Fibroblast of lung (primary cell): ENCODE measurements around the gene MORN4. TPM values are rescaled to one million over a fixed set of nuclear protein-coding genes. Genes with fewer than 3 reads are reported as not detected.

ENCODE experiments used
- DNase-seq, 2 donors: peaks; one replicate each; pipeline versions ENCODE4 v3.0.0 to v3.0.0-alpha.2; 2010; ENCODE audit warnings: low read depth in 2 of 2
- H2AFZ ChIP-seq: 2 replicates; pipeline ENCODE4 v1.5.1; 2012; ENCODE audit warnings: low read length, control low read depth, inconsistent platforms
- H3K27ac ChIP-seq: 2 replicates; pipeline ENCODE4 v1.5.1; 2011; ENCODE audit warnings: low read length, control low read depth; ENCODE audit not compliant: insufficient read depth
- H3K27me3 ChIP-seq: 2 replicates; pipeline ENCODE4 v1.5.1; 2011; ENCODE audit warnings: mild to moderate bottlenecking, low read length; ENCODE audit not compliant: control insufficient read depth, insufficient read depth
- H3K36me3 ChIP-seq: 2 replicates; pipeline ENCODE4 v1.5.1; 2011; ENCODE audit warnings: low read length; ENCODE audit not compliant: control insufficient read depth, insufficient read depth
- H3K4me1 ChIP-seq: 2 replicates; pipeline ENCODE4 v1.5.1; 2011; ENCODE audit warnings: low read length; ENCODE audit not compliant: control insufficient read depth, insufficient read depth; ENCODE audit errors: extremely low read depth
- H3K4me2 ChIP-seq: 2 replicates; pipeline ENCODE4 v1.5.1; 2011; ENCODE audit warnings: low read length, control low read depth; ENCODE audit not compliant: insufficient read depth; ENCODE audit errors: extremely low read depth
- H3K4me3 ChIP-seq, 4 experiments: fragments of 200-600 bp in 1 of 4; sonication (generic) in 1 of 4; replicated peaks in 1 of 4; 2 replicates each; pipeline ENCODE4 v1.5.1; 2011 to 2016; ENCODE audit warnings: low read length in 4 of 4, low read depth in 3 of 4, mild to moderate bottlenecking in 3 of 4, control low read depth in 2 of 4, inconsistent platforms in 1 of 4, mixed read lengths in 1 of 4; ENCODE audit not compliant: insufficient read depth in 1 of 4; ENCODE audit errors: control extremely low read depth in 1 of 4
- H3K79me2 ChIP-seq: 2 replicates; pipeline ENCODE4 v1.5.1; 2012; ENCODE audit warnings: mild to moderate bottlenecking, low read length, inconsistent platforms; ENCODE audit not compliant: control insufficient read depth, insufficient read depth
- H3K9ac ChIP-seq: 2 replicates; pipeline ENCODE4 v1.5.1; 2011; ENCODE audit warnings: mild to moderate bottlenecking, low read length, control low read depth; ENCODE audit not compliant: insufficient read depth
- H3K9me3 ChIP-seq: 2 replicates; pipeline ENCODE4 v1.5.1; 2012; ENCODE audit warnings: low read depth, low read length; ENCODE audit not compliant: control insufficient read depth, insufficient read depth
- H4K20me1 ChIP-seq: 2 replicates; pipeline ENCODE4 v1.5.1; 2011; ENCODE audit warnings: low read length; ENCODE audit not compliant: control insufficient read depth, insufficient read depth; ENCODE audit errors: extremely low read depth
- CTCF ChIP-seq, 2 donors: IDR thresholded peaks in 1 of 2; conservative IDR thresholded peaks in 1 of 2; 1 replicate in 1 of 2; 2 replicates in 1 of 2; pipeline ENCODE4 v1.5.1; 2011 to 2012; ENCODE audit warnings: low read length in 2 of 2, control low read depth in 1 of 2, inconsistent platforms in 1 of 2, low read depth in 1 of 2, mild to moderate bottlenecking in 1 of 2
- EZH2 ChIP-seq: IDR thresholded peaks from 2 replicates; pipeline ENCODE4 v1.5.1; 2012; ENCODE audit warnings: low read length, control low read depth, mild to moderate bottlenecking; ENCODE audit errors: missing control alignments
- polyA plus RNA-seq, 2 donors: library from polyadenylated mRNA; depleted of rRNA in 1 of 2; stranded (reverse) in 1 of 2; unstranded in 1 of 2; fragments of >200 nt; gene quantifications; 2 replicates each; pipeline ENCODE4 v1.2.1, GENCODE V29; 2011 to 2012; ENCODE audit warnings: missing spikeins in 1 of 2
- total RNA-seq: library from RNA; depleted of rRNA; stranded (reverse); fragments of >200 nt; gene quantifications from 2 replicates; pipeline ENCODE4 v1.2.1, GENCODE V29; 2014

The MORN4 gene
- total and polyA plus RNA-seq, 2 donors (not counting 1 experiment from before 2014, with no cell fraction given), result 13.2 to 13.4 TPM

- no peak overlapping the region for H2AFZ ChIP-seq
- no peak overlapping the region for H3K9ac ChIP-seq
- TF ChIP-seq EZH2 (no peak), CTCF (conservative IDR thresholded peaks at IDR 0.05 in 1 of 2, IDR thresholded peaks at IDR 0.05 in 1 of 2; ENCODE audit: low read depth in 1 of 2, low read length in 2 of 2) (no peak)
- H3K36me3 ChIP-seq, result no peaks in the 10 kb centered on the region
- H3K4me2 ChIP-seq, result no peak overlapping the region
- no peak overlapping the region for H3K27ac ChIP-seq
- H3K9me3 ChIP-seq, result no peaks in the 10 kb centered on the region
- no peak overlapping the region for H3K4me3 ChIP-seq
- no peaks in the 10 kb centered on the region for H3K4me1 ChIP-seq
- H3K27me3 ChIP-seq, result no peaks in the 10 kb centered on the region
- H4K20me1 ChIP-seq, result no peaks in the 10 kb centered on the region
- H3K79me2 ChIP-seq, result no peaks in the 10 kb centered on the region
- DNase-seq, result no peak
Measured at GRCh38 chr10:97623277-97623676, 10.0 kb downstream of the MORN4 start.

GRCh38 chr10:97618733-97619132, 14.6 kb downstream of the MORN4 start:
- H4K20me1 ChIP-seq, result no peaks in the 10 kb centered on the region
- H3K27ac ChIP-seq, result no peak overlapping the region
- no peaks in the 10 kb centered on the region for H3K4me1 ChIP-seq
- H3K79me2 ChIP-seq, result no peaks in the 10 kb centered on the region
- H3K9me3 ChIP-seq, result no peaks in the 10 kb centered on the region
- no peaks in the 10 kb centered on the region for H3K36me3 ChIP-seq
- no peak overlapping the region for H3K4me2 ChIP-seq
- TF ChIP-seq CTCF (conservative IDR thresholded peaks at IDR 0.05 in 1 of 2, IDR thresholded peaks at IDR 0.05 in 1 of 2; ENCODE audit: low read depth in 1 of 2, low read length in 2 of 2) (no peak), EZH2 (no peak)
- no peak overlapping the region for H3K9ac ChIP-seq
- H3K4me3 ChIP-seq, result no peak overlapping the region
- H3K27me3 ChIP-seq, result no peaks in the 10 kb centered on the region
- H2AFZ ChIP-seq, result no peak overlapping the region
- DNase-seq, result no peak

GRCh38 chr10:97618285-97618684, 15.0 kb downstream of the MORN4 start:
- no peak for TF ChIP-seq EZH2
- TF ChIP-seq CTCF (conservative IDR thresholded peaks at IDR 0.05 in 1 of 2, IDR thresholded peaks at IDR 0.05 in 1 of 2; ENCODE audit: low read depth in 1 of 2, low read length in 2 of 2), result no peak
- no peaks in the 10 kb centered on the region for H3K4me1 ChIP-seq
- H3K36me3 ChIP-seq, result no peaks in the 10 kb centered on the region
- no peaks in the 10 kb centered on the region for H3K79me2 ChIP-seq
- H2AFZ ChIP-seq, result no peak overlapping the region
- H4K20me1 ChIP-seq, result no peaks in the 10 kb centered on the region
- no peak overlapping the region for H3K27ac ChIP-seq
- DNase-seq, result no peak
- no peak overlapping the region for H3K9ac ChIP-seq
- no peaks in the 10 kb centered on the region for H3K9me3 ChIP-seq
- H3K27me3 ChIP-seq, result no peaks in the 10 kb centered on the region
- H3K4me2 ChIP-seq, result no peak overlapping the region
- H3K4me3 ChIP-seq, result no peak overlapping the region
